ENCODE results near the gene FBXO8.

FBXO8 gene

DNA sequence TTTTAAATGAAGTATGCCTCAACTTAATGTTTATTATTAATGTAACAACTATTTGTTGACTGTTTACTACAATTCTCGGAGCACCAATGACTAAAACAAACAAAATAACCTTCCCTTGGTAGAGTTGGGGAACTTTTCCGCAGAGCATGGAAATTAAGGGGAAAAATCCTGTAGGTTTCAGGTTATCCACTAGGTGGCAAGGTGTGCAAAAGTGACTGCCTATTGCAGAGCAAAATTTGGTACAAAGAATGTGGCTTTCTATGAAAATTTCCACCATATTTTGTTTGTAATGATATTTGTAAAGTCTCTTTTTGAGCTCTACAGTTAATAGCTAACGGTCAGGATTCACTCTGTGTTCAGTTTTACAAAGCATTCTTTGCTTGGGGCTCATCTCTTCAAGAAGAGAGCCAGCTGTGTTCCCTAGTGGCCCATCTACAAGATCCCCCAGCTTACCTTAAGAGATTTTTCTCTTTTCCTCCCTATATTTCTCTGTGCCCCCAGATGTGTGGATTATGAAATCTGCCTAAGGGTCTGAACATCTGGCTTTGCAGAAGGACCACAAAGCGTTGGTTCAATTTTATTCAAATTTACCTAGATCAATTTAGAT, 61.1 kb downstream of the FBXO8 start:
- TF ChIP-seq, protein P1, sequence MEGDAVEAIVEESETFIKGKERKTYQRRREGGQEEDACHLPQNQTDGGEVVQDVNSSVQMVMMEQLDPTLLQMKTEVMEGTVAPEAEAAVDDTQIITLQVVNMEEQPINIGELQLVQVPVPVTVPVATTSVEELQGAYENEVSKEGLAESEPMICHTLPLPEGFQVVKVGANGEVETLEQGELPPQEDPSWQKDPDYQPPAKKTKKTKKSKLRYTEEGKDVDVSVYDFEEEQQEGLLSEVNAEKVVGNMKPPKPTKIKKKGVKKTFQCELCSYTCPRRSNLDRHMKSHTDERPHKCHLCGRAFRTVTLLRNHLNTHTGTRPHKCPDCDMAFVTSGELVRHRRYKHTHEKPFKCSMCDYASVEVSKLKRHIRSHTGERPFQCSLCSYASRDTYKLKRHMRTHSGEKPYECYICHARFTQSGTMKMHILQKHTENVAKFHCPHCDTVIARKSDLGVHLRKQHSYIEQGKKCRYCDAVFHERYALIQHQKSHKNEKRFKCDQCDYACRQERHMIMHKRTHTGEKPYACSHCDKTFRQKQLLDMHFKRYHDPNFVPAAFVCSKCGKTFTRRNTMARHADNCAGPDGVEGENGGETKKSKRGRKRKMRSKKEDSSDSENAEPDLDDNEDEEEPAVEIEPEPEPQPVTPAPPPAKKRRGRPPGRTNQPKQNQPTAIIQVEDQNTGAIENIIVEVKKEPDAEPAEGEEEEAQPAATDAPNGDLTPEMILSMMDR (IDR thresholded peaks at IDR 0.05; ENCODE audit: control extremely low read depth, extremely low read depth, low read depth, missing control alignments): peak; percentile 62

GRCh38 chr4:174218127-174218790, 65.2 kb downstream of the FBXO8 start:
- CTCF ChIA-PET: interaction anchor here (1.1 kb wide), 1 partner anchor 11 kb away, joined by 3 read pairs; no protein-coding TSS in a partner anchor
- TF ChIP-seq, protein P1 (IDR thresholded peaks at IDR 0.05; ENCODE audit: control extremely low read depth, extremely low read depth, low read depth, missing control alignments): no peak
- no peak for DNase-seq (ENCODE audit: extremely low spot score)
- POLR2A ChIA-PET: no interaction called here

More for the DNA sequence above, 61.1 kb downstream of the FBXO8 start:
- CTCF ChIA-PET: interaction anchor here (0.7 to 1.7 kb wide), 12 partner anchors 9 to 96 kb away, joined by 3 to 11 read pairs (median 4); partner anchors contain the start of genes CEP44 and FBXO8
- peak; percentile 26 for DNase-seq (ENCODE audit: extremely low spot score)
- POLR2A ChIA-PET: no interaction called here

DNA sequence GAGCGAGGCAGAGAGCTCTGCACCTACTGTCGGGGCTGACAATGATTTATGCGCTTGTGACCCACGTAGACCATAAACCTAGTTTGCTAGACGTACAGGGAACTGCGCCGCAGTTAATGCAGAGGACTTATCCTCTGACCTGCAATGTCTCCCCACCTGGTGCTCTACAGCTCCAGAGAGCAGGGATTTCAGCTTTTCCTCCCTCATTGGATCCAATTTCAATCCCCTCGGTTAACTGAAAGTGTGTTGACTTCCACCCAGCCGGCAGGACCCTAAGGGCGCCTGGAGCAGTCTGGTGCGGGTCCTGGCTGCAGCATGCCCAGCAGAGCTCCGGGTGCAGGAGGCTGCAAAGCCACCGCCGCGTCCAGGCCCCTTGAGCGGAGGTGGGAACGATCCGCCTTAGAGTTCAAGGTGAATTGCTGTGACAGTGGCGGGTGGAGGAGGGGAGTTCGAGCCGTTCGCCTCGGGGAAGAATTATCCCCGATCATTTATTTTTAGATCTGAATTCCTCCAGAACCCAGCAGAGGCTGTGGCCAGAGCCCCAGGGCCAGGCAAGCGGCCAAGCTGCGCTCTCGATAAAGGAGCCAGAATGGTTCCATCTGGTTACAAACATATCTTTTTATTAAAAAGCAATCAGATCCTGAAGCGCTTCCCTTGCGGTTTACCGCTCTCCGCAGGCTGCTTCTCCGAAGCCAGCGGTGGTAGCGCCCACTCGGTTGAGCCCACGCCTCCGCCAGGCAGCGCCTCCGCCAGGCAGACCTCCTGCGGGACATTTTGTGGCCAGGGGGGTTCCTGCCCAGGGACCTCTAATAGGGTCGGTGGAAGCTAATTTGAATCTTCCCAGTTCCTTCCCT, 66.0 kb downstream of the FBXO8 start:
- ChIA-PET CTCF (interaction anchor here (1.1 kb wide), 2 partner anchors 12 to 34 kb away, joined by 3 read pairs; no protein-coding TSS in a partner anchor), POLR2A (no interaction called here)
- peak; percentile 15 for DNase-seq (ENCODE audit: extremely low spot score)
- TF ChIP-seq, protein P1 (IDR thresholded peaks at IDR 0.05; ENCODE audit: control extremely low read depth, extremely low read depth, low read depth, missing control alignments): no peak

DNA sequence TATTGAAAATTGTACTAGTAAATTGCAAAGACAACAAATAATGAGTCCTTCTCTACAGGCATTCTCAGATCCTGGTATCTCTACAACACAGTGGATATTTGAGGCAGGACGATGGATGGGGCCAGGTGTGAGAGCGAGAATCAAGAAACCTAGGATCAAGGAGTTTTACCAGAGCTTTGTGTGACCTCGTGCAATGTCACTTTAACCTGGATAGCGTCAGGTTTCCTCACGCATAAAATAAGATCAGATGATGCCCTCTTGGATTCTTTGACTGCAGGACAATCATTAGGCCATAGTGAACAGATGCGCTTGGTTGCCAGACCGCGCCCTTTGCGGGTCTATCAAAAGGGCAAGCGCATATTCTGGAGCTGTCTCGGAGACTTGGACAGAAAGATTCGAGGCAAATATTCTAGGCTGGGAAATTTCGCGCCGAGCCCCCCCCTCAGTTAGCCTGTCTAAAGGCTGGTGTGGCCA, 66.6 kb downstream of the FBXO8 start:
- TF ChIP-seq, protein P1 (IDR thresholded peaks at IDR 0.05; ENCODE audit: control extremely low read depth, extremely low read depth, low read depth, missing control alignments): no peak
- POLR2A ChIA-PET: no interaction called here
- no peak for DNase-seq (ENCODE audit: extremely low spot score)
- CTCF ChIA-PET: interaction anchor here (1.1 kb wide), 1 partner anchor 35 kb away, joined by 3 read pairs; no protein-coding TSS in a partner anchor

GRCh38 chr4:174215961-174216680, 67.3 kb downstream of the FBXO8 start:
- POLR2A ChIA-PET: no interaction called here
- TF ChIP-seq, protein P1 (IDR thresholded peaks at IDR 0.05; ENCODE audit: control extremely low read depth, extremely low read depth, low read depth, missing control alignments): no peak
- CTCF ChIA-PET: interaction anchor here (1.1 kb wide), 1 partner anchor 35 kb away, joined by 3 read pairs; no protein-coding TSS in a partner anchor
- DNase-seq (ENCODE audit: extremely low spot score): no peak
